ENCODE data around the gene RBMS3. TPM values are rescaled to one million over a fixed set of nuclear protein-coding genes. Genes with fewer than 3 reads are reported as not detected.

The RBMS3 gene
- total and polyA plus RNA-seq, 2 of the 8 experiments (the other 6 are each of a cell fraction or from before 2014, with no cell fraction given): 3.7 to 6.9 TPM

DNA sequence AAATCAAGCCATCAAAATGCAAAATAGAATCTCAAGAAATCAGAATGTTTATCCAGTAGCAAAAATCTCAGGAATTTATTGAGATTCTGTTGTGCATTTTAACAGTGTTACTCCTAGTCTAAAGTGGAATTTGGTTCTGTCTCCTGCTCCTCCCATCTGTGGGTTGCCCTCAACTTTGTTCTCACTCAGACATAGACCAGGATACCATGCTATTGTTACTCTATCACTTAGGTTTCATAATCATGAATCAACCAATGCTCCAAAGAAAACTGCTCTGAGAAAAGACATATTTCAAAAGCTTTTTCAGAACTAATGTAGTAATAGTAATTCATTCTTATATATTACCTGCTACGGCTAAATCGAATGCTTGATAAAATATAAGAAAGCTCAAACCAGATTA is 274.7 kb downstream of the RBMS3 start:
- Histone ChIP-seq H3K79me2 (ENCODE audit: control insufficient read depth in 1 of 2, insufficient read depth in 2 of 2, low read length in 2 of 2) (no peaks in the 10 kb centered on the region), H3K4me2 (ENCODE audit: insufficient read depth in 1 of 2, low read depth in 2 of 2, low read length in 2 of 2) (no peak overlapping the region), H3K18ac (ENCODE audit: extremely low read depth, low read length) (no peak overlapping the region), H3K27me3 (replicated peaks in 1 of 4; ENCODE audit: control insufficient read depth in 3 of 4, extremely low read depth in 1 of 4, insufficient read depth in 3 of 4, low read length in 3 of 4) (no peaks in the 10 kb centered on the region), H3K4me3 (ENCODE audit: extremely low read depth in 1 of 4, insufficient read depth in 2 of 4, low read depth in 3 of 4, low read length in 4 of 4) (no peak overlapping the region), H2BK15ac (ENCODE audit: low read length) (no peak overlapping the region), H3K4ac (replicated peaks; ENCODE audit: insufficient read length, low read depth, low read length) (no peak overlapping the region), H3K9me3 (ENCODE audit: insufficient read depth in 2 of 2, low read depth in 1 of 2, low read length in 1 of 2) (no peaks in the 10 kb centered on the region), H3K4me1 (replicated peaks in 1 of 4; ENCODE audit: control insufficient read depth in 3 of 4, insufficient read depth in 4 of 4, low read length in 3 of 4) (no peaks in the 10 kb centered on the region; a peak in 1 of 7 replicates), H2BK120ac (replicated peaks; ENCODE audit: low read depth, low read length) (no peak overlapping the region), H2BK12ac (ENCODE audit: low read depth, low read length) (no peak overlapping the region), H4K91ac (replicated peaks; ENCODE audit: insufficient read length, low read length) (no peak overlapping the region), H4K5ac (ENCODE audit: insufficient read length, low read depth, low read length) (no peak overlapping the region), H3K56ac (replicated peaks; ENCODE audit: insufficient read length, low read depth, low read length) (no peak overlapping the region), H4K20me1 (replicated peaks in 1 of 2; ENCODE audit: control insufficient read depth in 1 of 2, insufficient read depth in 2 of 2, low read length in 2 of 2) (no peaks in the 10 kb centered on the region), H3K23ac (ENCODE audit: insufficient read length) (no peak overlapping the region), H4K8ac (ENCODE audit: extremely low read depth, insufficient read depth, low read length) (no peak overlapping the region), H3K9ac (replicated peaks in 1 of 4; ENCODE audit: extremely low read depth in 1 of 4, low read depth in 3 of 4, low read length in 3 of 4) (no peak overlapping the region), H3K14ac (ENCODE audit: insufficient read length) (no peak overlapping the region), H2AFZ (ENCODE audit: low read length) (no peak overlapping the region), H3K27ac (ENCODE audit: low read depth, low read length) (no peak overlapping the region), H3K79me1 (ENCODE audit: low read depth, low read length) (no peaks in the 10 kb centered on the region), H2BK20ac (ENCODE audit: low read length) (no peak overlapping the region), H2BK5ac (ENCODE audit: low read depth, low read length) (no peak overlapping the region), H3K23me2 (ENCODE audit: low read depth, low read length) (no peaks in the 10 kb centered on the region), H3K36me3 (ENCODE audit: control insufficient read depth in 2 of 4, insufficient read depth in 4 of 4, low read length in 3 of 4) (no peaks in the 10 kb centered on the region), H2AK5ac (ENCODE audit: low read depth, low read length) (no peak overlapping the region)
- FAIRE-seq (no peak), DNase-seq (ENCODE audit: low read depth in 1 of 2, low spot score in 2 of 2) (no peak)
- CTCF ChIA-PET (ENCODE audit: partially characterized antibody): no interaction called here
- TF ChIP-seq RAD21 (IDR thresholded peaks at IDR 0.05 in 1 of 2, conservative IDR thresholded peaks at IDR 0.05 in 1 of 2; ENCODE audit: low read depth in 2 of 2, low read length in 2 of 2): no peak
- TF ChIP-seq SUZ12 (IDR thresholded peaks at IDR 0.05; ENCODE audit: low read length): no peak
- no peak for TF ChIP-seq SIN3A (conservative IDR thresholded peaks at IDR 0.05 in 1 of 2, IDR thresholded peaks at IDR 0.05 in 1 of 2; ENCODE audit: low read depth in 1 of 2, low read length in 2 of 2)
- no peak for TF ChIP-seq JUND (IDR thresholded peaks at IDR 0.05; ENCODE audit: low read length)
- no peak for TF ChIP-seq HDAC6 (IDR thresholded peaks at IDR 0.05; ENCODE audit: low read depth, low read length)
- TF ChIP-seq GTF2F1 (IDR thresholded peaks at IDR 0.05; ENCODE audit: borderline replicate concordance, low read depth, low read length): no peak
- WGBS, 2 experiments (ENCODE audit: extremely low coverage in 1 of 2, insufficient coverage in 1 of 2, insufficient read length in 1 of 2, insufficient replicate concordance in 2 of 2, low coverage in 1 of 2, low lambda C conversion rate in 2 of 2, missing lambda C conversion rate in 1 of 2): 86% methylated on average over 2 of the region's 2 CpGs; no CpG with 5 or more reads in 1 of the 2 experiments
- POLR2A ChIA-PET (ENCODE audit: partially characterized antibody): no interaction called here
